Medulla oblongata (tissue), 1 donor: ENCODE data around the gene HECW1.

ENCODE experiments used
- DNase-seq: peaks from one replicate; pipeline ENCODE4 v3.0.0-alpha.2; 2015; ENCODE audit errors: extremely low spot score

The HECW1 gene

DNA sequence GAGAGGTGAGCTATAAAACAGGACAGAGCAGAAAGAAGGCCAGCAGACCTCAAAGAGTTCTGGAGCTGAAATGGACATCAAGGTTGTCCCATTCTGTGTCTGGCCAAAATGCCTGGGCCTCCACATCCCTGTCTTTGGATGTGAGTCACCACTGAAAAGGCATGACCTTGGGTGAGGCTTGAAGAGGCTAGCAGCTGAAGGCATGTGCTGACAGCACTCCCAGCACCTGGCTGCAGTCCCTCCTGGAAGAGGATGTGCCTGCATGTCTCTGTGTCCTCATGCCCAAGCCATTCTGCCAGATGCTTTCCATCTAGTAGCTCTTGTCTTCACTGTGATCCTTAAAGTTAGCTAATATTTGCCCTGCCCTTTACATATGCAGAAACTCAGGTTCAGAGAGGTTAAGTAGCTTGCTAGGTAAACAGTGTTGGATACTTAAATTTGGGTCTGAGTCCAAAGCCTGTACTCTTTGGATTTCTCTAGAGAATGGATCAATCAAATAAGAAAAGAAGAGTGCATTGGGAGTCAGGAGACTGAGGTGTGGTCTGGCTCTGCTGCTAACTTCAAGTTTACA lies 35.8 kb downstream of the HECW1 start:
- DNase-seq: no peak

- DNase-seq: no peak
Measured at GRCh38 chr7:43151076-43151475, 38.6 kb downstream of the HECW1 start.

DNA sequence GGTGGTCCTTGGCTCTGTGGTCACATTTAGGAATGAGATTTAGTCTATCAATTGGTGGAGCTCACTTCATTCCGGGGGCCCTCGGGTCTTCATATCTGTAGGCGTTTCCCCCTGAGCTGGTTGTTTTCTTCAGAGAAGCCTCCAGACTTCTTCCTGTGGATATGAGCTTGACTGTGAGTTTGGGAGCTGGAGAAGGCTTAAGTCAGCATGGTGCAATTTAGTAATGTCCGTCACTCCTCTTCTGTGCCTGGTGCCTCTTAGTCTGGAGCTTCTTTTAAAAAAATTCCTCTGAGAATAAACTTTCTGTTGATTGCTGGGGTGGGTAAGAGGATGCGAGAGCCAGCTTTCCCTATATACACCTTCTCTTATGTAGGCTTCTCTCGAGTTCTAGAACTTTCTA lies 40.2 kb downstream of the HECW1 start:
- no peak for DNase-seq

- DNase-seq: no peak
Measured at GRCh38 chr7:43155636-43156035, 43.2 kb downstream of the HECW1 start.

GRCh38 chr7:43163885-43164284 lies 51.4 kb downstream of the HECW1 start:
- no peak for DNase-seq

- DNase-seq: peak; percentile 76
Measured at GRCh38 chr7:43164757-43165156, 52.3 kb downstream of the HECW1 start.

- DNase-seq: no peak
Measured at GRCh38 chr7:43166686-43167085, 54.2 kb downstream of the HECW1 start.

DNA sequence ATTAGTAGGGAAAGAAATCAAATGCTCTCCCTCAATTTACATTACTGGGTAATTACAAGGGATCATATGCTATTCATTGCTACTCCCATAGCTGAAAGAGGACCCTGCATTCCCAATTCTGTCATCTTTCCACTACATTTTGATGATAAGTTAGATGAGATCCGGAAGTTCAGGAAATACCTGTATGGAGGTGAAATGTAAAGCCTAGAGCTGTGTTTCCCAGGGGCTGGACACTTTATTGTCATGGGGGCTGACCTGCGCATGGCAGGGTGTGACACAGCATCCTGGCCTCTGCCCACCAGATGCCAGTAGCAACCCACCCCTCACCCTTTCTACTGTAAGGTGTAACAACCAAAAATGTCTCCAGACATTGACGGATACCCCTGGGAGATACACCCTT lies 56.6 kb downstream of the HECW1 start:
- no peak for DNase-seq

- DNase-seq: peak; percentile 7
Measured at GRCh38 chr7:43170571-43170970, 58.1 kb downstream of the HECW1 start.

- DNase-seq: no peak
Measured at GRCh38 chr7:43175570-43176200, 63.2 kb downstream of the HECW1 start.

DNA sequence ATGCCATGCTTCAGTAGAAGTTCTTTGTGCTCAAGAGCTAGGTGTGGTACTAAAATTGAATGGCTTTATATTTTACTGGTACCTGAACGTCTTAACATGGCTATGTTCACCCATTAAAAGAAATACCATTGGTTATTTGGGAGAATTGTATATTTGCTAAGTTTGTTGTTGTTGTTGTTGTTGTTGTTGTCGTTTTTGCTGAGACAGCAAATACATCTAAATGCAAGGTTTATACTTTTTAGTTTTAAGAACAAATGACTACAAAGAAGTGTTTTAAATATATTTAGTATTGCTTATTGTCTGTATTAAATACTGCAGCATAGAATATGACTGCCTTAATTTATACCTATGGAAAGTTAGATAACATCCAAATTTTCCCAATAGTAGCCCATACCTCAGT lies 66.9 kb downstream of the HECW1 start:
- DNase-seq: no peak

DNA sequence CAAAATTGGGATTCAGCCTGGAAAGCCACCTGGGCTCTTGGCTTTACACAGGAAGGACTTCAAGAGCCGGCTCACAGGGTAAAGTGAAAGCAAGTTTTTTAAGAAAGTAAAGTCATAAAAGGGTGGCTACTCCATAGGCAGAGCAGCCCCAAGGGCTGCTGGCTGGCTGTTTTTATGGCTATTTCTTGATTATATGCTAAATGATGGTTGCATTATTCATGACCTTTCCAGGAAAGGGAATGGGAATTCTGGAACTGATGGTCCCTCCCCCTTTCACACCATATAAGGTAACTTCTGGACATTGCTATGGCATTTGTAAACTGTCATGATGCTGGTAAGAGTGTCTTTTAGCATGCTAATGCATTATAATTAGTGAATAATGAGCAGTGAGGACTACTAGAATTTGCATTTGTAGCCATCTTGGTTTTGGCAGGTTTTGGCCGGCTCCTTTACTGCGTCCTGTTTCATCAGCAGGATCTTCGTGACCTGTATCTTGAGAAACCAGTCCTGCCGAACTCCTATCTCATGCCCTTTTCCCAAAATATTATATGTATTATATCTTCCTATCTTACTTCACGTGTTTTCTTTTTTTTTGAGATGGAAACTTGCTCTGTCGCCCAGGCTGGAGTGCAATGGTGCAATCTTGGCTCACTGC lies 80.5 kb downstream of the HECW1 start:
- DNase-seq: no peak

DNA sequence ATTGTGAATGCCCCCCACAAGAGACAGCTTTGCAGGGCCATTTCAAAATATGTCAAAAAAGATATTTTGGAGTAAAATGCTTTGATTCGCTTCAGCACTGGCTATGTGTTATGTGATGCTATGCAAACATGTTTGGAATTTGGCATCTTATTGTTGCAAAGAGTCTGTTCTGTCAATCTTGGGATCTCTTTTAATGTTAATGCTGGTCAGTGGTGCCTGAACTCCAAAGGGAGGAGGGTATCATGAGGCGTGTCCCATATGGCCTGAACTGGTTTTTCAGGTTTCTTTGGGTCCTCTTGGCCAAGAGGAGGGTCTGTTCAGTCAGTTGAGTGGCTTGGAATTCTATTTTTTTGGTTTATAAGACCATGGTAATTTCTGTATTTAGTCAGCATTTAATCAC lies 81.4 kb downstream of the HECW1 start:
- DNase-seq: no peak

DNA sequence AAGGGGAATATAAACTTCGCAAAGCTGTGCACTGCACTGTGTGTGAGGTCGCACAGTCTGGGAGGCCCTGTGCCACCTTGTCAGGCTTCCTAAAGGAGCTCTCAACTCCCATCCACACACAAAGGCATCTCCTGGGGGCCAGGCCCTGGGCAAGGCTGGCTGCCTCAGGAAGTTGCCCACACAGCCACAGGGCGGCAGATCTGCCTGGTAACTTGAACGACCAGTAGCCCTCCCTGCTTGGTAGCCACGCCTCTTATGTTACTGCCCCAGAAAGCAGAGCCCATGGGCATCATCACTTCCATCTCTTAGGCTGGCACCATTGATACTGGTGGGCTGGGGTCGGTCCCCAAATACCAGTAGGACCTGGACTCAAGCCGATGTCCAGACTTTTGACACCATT lies 82.8 kb downstream of the HECW1 start:
- DNase-seq: no peak

DNA sequence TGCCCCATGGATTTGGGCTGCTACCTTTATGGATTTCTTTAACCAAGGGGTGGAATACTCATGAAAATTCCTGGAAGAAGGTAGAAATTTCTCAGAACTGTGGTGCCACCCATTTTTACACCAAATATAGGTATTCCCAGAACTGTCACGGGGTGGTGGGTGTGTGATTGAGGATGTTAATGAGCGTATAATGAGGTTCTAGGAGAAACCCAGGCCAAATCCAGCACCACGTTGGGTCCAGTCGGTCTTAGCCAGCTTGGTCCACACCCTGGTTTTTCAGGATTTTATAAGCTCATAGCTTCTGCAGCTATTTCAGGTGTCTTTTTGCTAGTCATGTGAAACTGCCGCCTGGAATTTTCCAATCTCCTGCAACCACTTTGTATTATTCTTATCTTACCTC lies 83.3 kb downstream of the HECW1 start:
- no peak for DNase-seq

- DNase-seq: no peak
Measured at GRCh38 chr7:43196379-43196778, 83.9 kb downstream of the HECW1 start.

- DNase-seq: no peak
Measured at GRCh38 chr7:43198016-43198415, 85.6 kb downstream of the HECW1 start.

DNA sequence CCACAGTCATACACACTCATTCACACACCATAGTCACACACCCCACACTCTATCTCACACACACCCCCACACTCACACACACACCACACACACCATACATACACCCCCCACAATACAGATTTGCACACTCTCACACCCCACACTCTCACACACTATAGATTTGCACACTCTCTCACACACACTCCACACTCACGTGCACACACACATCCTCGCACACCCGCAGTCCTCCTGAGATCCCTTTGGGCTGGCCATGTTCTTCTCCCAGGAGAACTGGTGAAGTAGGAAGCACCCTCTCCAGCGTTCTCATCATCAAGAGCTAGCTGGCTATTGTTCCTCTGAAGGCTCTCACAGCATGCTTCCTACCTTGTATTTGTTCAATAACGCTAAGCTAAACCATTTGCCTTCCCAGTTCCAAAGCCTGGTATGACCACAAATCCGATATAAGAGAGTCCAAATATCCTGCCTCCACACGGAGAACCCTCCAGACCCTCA lies 86.2 kb downstream of the HECW1 start:
- DNase-seq: no peak

DNA sequence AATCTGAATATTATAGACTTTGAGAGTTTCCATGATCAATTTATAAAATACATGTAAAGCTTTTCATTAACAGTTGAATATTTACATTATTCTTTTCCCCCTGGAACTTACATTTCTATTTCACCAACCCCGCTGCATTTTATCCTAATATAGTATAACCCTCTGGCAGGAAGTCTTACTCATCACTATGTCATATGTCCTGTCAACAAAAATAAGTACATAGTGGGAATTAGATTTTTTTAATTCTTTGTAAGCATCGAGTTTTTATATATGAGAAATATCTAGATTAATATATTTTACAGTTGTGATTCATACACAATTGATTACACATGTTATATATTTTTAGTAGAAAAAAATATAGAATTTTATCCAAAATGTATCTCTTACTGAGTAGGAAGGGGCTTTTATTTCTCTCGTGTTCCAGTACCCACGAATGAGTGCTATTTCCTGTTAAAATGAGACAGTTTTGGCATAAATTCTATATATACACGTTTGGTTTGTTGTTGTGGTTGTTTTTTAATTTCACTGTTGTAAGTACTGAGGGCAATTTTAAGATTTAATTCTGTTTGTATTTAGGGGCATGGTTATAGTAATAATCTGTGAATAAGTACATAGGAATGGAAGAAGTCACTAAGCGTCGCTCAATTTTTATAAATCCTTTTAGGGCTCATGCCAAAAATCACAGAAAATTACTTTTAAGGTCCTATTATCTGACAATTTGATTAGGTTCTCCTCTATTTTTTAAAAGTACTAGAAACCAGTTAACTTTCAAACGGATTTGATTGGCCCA lies 87.1 kb downstream of the HECW1 start:
- no peak for DNase-seq

GRCh38 chr7:43201912-43202311 lies 89.5 kb downstream of the HECW1 start:
- DNase-seq: no peak

DNA sequence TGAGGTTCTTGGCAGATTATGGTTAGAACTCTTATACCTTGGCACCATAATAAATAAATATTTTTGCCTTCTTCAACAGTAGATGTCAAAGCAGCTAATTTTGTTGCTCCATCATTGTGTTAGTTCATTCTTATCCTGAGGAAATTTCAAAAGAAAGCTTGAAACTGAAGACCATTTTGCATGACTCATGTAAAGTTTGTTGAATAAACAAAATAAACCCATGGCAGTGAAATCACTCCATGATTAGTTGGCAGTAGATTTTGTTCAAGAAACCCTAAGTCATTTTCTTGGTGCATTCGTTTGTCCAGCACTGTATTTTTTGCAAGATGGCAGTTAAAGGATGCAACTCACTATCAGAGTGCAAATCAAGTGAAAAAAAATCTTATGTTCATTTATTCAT lies 91.6 kb downstream of the HECW1 start:
- no peak for DNase-seq

DNA sequence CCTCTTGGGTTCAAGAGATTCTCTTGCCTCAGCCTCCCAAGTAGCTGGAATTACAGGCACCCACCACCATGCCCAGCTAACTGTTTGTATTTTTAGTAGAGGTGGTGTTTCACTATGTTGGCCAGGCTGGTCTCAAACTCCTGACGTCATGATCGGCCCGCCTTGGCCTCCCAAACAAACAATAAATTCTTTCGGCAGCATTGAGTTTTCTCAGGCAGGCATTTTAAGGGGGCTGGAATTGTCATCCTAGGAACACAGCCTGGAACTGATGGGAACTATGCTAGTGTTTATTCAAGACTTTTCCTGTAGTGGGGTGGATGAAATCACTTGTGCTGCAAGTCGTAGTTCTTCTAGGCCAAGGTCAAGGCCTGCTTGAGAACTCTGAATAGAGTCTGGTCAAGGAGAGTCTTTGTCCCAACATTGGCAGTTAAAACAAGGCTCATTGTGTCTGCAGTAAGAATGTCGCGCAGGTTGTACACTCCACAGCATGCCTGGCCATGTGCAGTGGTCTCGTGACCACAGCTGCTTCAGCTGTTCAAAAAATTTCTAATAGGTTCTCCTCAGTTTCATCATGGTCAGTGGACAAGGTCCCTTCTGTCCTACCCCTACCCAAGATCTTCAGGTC lies 92.8 kb downstream of the HECW1 start:
- DNase-seq: no peak
